PC-9 (cell line): ENCODE data around the gene OLR1. TPM values are rescaled to one million over a fixed set of nuclear protein-coding genes. Genes with fewer than 3 reads are reported as not detected.
A peak's percentile ranks its signal among the peaks of the same experiment; 100 is the strongest.

ENCODE experiments used
- BruUV-seq: library from RNA; stranded (reverse); fragments of 400-500 nt; replicated peaks from 2 replicates; lab custom pipeline; 2021; lab: Mats Ljungman, UMichigan
- CTCF ChIA-PET: fragments of 300-600 bp; sonication (Branson Sonifier 250); formaldehyde crosslinking; loops from one replicate; lab custom pipeline; 2022; ENCODE audit warnings: antibody characterized with exemption; lab: Charles Lee
- POLR2A ChIA-PET: fragments of 300-600 bp; sonication (Branson Sonifier 250); formaldehyde crosslinking; loops from one replicate; lab custom pipeline; 2022; ENCODE audit warnings: antibody characterized with exemption; ENCODE audit not compliant: unreplicated experiment; lab: Charles Lee
- DNase-seq, 2 experiments: peaks; one replicate each; pipeline versions ENCODE4 v3.0.0 to v3.0.0-alpha.2; 2015 to 2022; ENCODE audit warnings: mixed read lengths in 1 of 2
- H2AFZ ChIP-seq: fragments of 200-600 bp; sonication (generic); 2 replicates; pipeline ENCODE4 v1.8.1; 2017; ENCODE audit warnings: antibody characterized with exemption
- H3F3A ChIP-seq: fragments of 200-600 bp; sonication (generic); 2 replicates; pipeline ENCODE4 v1.8.1; 2017; ENCODE audit warnings: antibody characterized with exemption, mild to moderate bottlenecking, low read depth; ENCODE audit not compliant: insufficient read depth
- H3K27ac ChIP-seq: fragments of 200-600 bp; sonication (generic); 2 replicates; pipeline ENCODE4 v1.6.1; 2016; ENCODE audit warnings: mixed run types
- H3K27me3 ChIP-seq: fragments of 200-600 bp; sonication (generic); 2 replicates; pipeline ENCODE4 v1.6.1; 2016; ENCODE audit warnings: low read depth, mixed run types; ENCODE audit not compliant: insufficient read depth
- H3K36me3 ChIP-seq: fragments of 200-600 bp; sonication (generic); 2 replicates; pipeline ENCODE4 v1.6.1; 2016; ENCODE audit warnings: low read depth, mixed run types
- H3K4me1 ChIP-seq: fragments of 200-600 bp; sonication (generic); replicated peaks from 2 replicates; pipeline ENCODE4 v1.6.1; 2016; ENCODE audit warnings: mixed run types; ENCODE audit not compliant: insufficient read depth
- H3K4me2 ChIP-seq: fragments of 200-600 bp; sonication (generic); 2 replicates; pipeline ENCODE4 v1.6.1; 2017; ENCODE audit warnings: mixed run types
- H3K4me3 ChIP-seq: fragments of 200-600 bp; sonication (generic); 2 replicates; pipeline ENCODE4 v1.6.1; 2016; ENCODE audit warnings: mixed run types
- H3K79me2 ChIP-seq: fragments of 200-600 bp; sonication (generic); 2 replicates; pipeline ENCODE4 v1.6.1; 2017; ENCODE audit warnings: low read depth, mixed run types
- H3K9me2 ChIP-seq: fragments of 200-600 bp; sonication (generic); 2 replicates; pipeline ENCODE4 v1.8.1; 2017; ENCODE audit warnings: mild to moderate bottlenecking; ENCODE audit not compliant: insufficient read depth
- H3K9me3 ChIP-seq: fragments of 200-600 bp; sonication (generic); 2 replicates; pipeline ENCODE4 v1.8.1; 2016; ENCODE audit warnings: low read depth; ENCODE audit not compliant: insufficient read depth
- H4K20me1 ChIP-seq: fragments of 200-600 bp; sonication (generic); 2 replicates; pipeline ENCODE4 v1.8.1; 2017; ENCODE audit not compliant: insufficient read depth
- CTCF ChIP-seq: fragments of 200-600 bp; sonication (generic); conservative IDR thresholded peaks from 2 replicates; pipeline ENCODE4 v1.6.1; 2017; ENCODE audit warnings: mixed run types, antibody characterized with exemption, mild to moderate bottlenecking, moderate library complexity
- EZH2 ChIP-seq: fragments of 200-600 bp; sonication (generic); IDR thresholded peaks from 2 replicates; pipeline ENCODE4 v1.8.0; 2017; ENCODE audit warnings: antibody characterized with exemption, low read depth
- intact Hi-C: fragments of 100-400 bp; cut with micrococcal nuclease; formaldehyde crosslinking; loops from one replicate; pipeline ENCODE4 v1.10.0; 2022; ENCODE audit not compliant: unreplicated experiment
- total RNA-seq: library from RNA; stranded (reverse); gene quantifications from 2 replicates; pipeline ENCODE4 v1.2.3, GENCODE V29; 2021

Gene OLR1
- total RNA-seq, 1 experiment from 2014 or later, result 22.4 TPM

GRCh38 chr12:10179776-10180181 lies 7.8 kb upstream of the OLR1 start:
- intact Hi-C loops, result loop anchor here (1.0 kb wide), 1 partner anchor 10 kb away; no protein-coding TSS in a partner anchor
- POLR2A ChIA-PET, result interaction anchor here (0.5 to 0.6 kb wide), 2 partner anchors 8 to 25 kb away, joined by 6 to 7 read pairs; partner anchors contain the start of gene OLR1

GRCh38 chr12:10178821-10179220 lies 6.9 kb upstream of the OLR1 start, which contains the start of gene TMEM52B:
Gene TMEM52B, plus strand, starts transcription at chr12:10179032. Its CDS starts 543 bp downstream, at chr12:10179575.
- Histone ChIP-seq H3K27me3 (no peaks in the 10 kb centered on the region), H3K9me2 (no peaks in the 10 kb centered on the region), H4K20me1 (no peaks in the 10 kb centered on the region), H3K36me3 (no peaks in the 10 kb centered on the region), H3K4me2 (peak within 1 kb of the TSS; percentile 45), H3K4me1 (peaks cover 38% of the 10 kb centered on the region), H3K27ac (peak within 1 kb of the TSS; percentile 38), H2AFZ (no peak within 1 kb of the TSS), H3F3A (peaks cover 23% of the 10 kb centered on the region; the same call in 1 of the 2 replicates), H3K79me2 (no peaks in the 10 kb centered on the region), H3K9me3 (no peaks in the 10 kb centered on the region), H3K4me3 (no peak within 1 kb of the TSS)
- TF ChIP-seq EZH2, result no peak
- TF ChIP-seq CTCF, result no peak
- no TSS peak for BruUV-seq
- intact Hi-C loops, result no loop called here
- no peak for DNase-seq
- ChIA-PET CTCF (no interaction called here), POLR2A (no interaction called here)

More at GRCh38 chr12:10179776-10180181, 7.8 kb upstream of the OLR1 start:
- no peaks in the 10 kb centered on the region for H3K27me3 ChIP-seq
- no peaks in the 10 kb centered on the region for H3K79me2 ChIP-seq
- peak overlapping the region; percentile 38 for H3K27ac ChIP-seq
- H3F3A ChIP-seq, result peaks cover 23% of the 10 kb centered on the region; the same call in 1 of the 2 replicates
- CTCF ChIA-PET, result interaction anchor here (0.9 kb wide), 1 partner anchor 10 kb away, joined by 5 read pairs; no protein-coding TSS in a partner anchor
- BruUV-seq, result no TSS peak
- no peaks in the 10 kb centered on the region for H3K36me3 ChIP-seq
- TF ChIP-seq CTCF (no peak), EZH2 (no peak)
- H3K4me2 ChIP-seq, result peak overlapping the region; percentile 45
- H3K4me1 ChIP-seq, result peaks cover 46% of the 10 kb centered on the region
- H4K20me1 ChIP-seq, result no peaks in the 10 kb centered on the region
- H3K9me2 ChIP-seq, result no peaks in the 10 kb centered on the region
- H2AFZ ChIP-seq, result no peak overlapping the region
- peak in 1 of 2 experiments; percentile 71 for DNase-seq
- no peak overlapping the region for H3K4me3 ChIP-seq
- H3K9me3 ChIP-seq, result no peaks in the 10 kb centered on the region

GRCh38 chr12:10175846-10176636 lies 4.1 kb upstream of the OLR1 start:
- H3K79me2 ChIP-seq, result no peaks in the 10 kb centered on the region
- BruUV-seq, result no TSS peak
- intact Hi-C loops, result no loop called here
- H3K4me3 ChIP-seq, result no peak overlapping the region
- ChIA-PET CTCF (interaction anchor here (1.4 kb wide), 1 partner anchor 23 kb away, joined by 8 read pairs; no protein-coding TSS in a partner anchor), POLR2A (no interaction called here)
- no peak for DNase-seq
- no peak for TF ChIP-seq EZH2
- TF ChIP-seq CTCF, result no peak
- no peaks in the 10 kb centered on the region for H3K9me3 ChIP-seq
- H3K27ac ChIP-seq, result no peak overlapping the region
- H3K4me2 ChIP-seq, result no peak overlapping the region
- H3K27me3 ChIP-seq, result no peaks in the 10 kb centered on the region
- peaks cover 19% of the 10 kb centered on the region; the same call in 1 of the 2 replicates for H3F3A ChIP-seq
- H3K36me3 ChIP-seq, result no peaks in the 10 kb centered on the region
- no peaks in the 10 kb centered on the region for H3K9me2 ChIP-seq
- H2AFZ ChIP-seq, result no peak overlapping the region
- H3K4me1 ChIP-seq, result peaks cover 34% of the 10 kb centered on the region
- no peaks in the 10 kb centered on the region for H4K20me1 ChIP-seq
